Neural crest cell (in vitro differentiated cells): ENCODE results near the gene PDLIM7. TPM values are rescaled to one million over a fixed set of nuclear protein-coding genes. Genes with fewer than 3 reads are reported as not detected.

Experiments
- DNase-seq: peaks from one replicate; pipeline ENCODE4 v3.0.0; 2021; ENCODE audit warnings: low read depth, mixed read lengths, low spot score
- H3K27ac Mint-ChIP-seq: one replicate; pipeline ENCODE4 v1.8.0; 2021; ENCODE audit warnings: mild to moderate bottlenecking, mixed read lengths; ENCODE audit not compliant: unreplicated experiment
- H3K27me3 Mint-ChIP-seq: 2 replicates; pipeline ENCODE4 v1.8.0; 2021; ENCODE audit warnings: low read depth, mild to moderate bottlenecking, mixed read lengths
- H3K36me3 Mint-ChIP-seq: 2 replicates; pipeline ENCODE4 v1.8.0; 2021; ENCODE audit warnings: low read depth, mild to moderate bottlenecking, mixed read lengths
- H3K4me1 Mint-ChIP-seq: 2 replicates; pipeline ENCODE4 v1.8.0; 2021; ENCODE audit warnings: mixed read lengths
- H3K4me3 Mint-ChIP-seq: one replicate; pipeline ENCODE4 v1.8.0; 2021; ENCODE audit warnings: mild to moderate bottlenecking, mixed read lengths
- H3K9me3 Mint-ChIP-seq: 2 replicates; pipeline ENCODE4 v1.8.0; 2021; ENCODE audit warnings: mixed read lengths
- total RNA-seq: library from RNA; stranded (reverse); gene quantifications from 2 replicates; pipeline ENCODE4 v1.2.1, GENCODE V29; 2021
- TF ChIP-seq, protein P1 (sequence below): fragments of 200-600 bp; sonication (generic); conservative IDR thresholded peaks from 2 replicates; pipeline ENCODE4 v1.5.0; 2021; ENCODE audit warnings: antibody characterized with exemption, mild to moderate bottlenecking

Gene PDLIM7
- total RNA-seq, 1 donor from 2014 or later = 147 TPM

DNA sequence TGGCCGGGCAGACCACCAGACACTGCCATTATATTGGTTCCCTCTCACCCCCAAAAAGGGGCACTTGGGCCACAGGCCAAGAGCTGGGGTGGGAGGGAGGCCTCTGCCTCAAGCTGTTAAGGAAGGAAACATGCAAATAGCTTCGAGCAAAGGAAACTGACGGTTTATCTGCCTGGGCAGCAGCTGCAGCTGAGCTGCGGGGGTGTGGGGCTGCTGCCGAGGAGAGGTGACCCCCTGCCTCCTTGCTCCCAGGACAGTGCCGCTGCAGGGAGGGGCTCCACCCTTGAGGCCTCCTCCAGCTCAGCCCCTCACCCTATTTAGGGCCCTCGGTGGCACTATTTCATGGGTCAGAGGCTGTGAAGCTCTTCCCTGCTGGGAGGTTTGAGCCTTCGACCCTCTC lies 11.4 kb upstream of the PDLIM7 start:
- TF ChIP-seq, protein P1, sequence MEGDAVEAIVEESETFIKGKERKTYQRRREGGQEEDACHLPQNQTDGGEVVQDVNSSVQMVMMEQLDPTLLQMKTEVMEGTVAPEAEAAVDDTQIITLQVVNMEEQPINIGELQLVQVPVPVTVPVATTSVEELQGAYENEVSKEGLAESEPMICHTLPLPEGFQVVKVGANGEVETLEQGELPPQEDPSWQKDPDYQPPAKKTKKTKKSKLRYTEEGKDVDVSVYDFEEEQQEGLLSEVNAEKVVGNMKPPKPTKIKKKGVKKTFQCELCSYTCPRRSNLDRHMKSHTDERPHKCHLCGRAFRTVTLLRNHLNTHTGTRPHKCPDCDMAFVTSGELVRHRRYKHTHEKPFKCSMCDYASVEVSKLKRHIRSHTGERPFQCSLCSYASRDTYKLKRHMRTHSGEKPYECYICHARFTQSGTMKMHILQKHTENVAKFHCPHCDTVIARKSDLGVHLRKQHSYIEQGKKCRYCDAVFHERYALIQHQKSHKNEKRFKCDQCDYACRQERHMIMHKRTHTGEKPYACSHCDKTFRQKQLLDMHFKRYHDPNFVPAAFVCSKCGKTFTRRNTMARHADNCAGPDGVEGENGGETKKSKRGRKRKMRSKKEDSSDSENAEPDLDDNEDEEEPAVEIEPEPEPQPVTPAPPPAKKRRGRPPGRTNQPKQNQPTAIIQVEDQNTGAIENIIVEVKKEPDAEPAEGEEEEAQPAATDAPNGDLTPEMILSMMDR = no peak
- Mint-ChIP-seq H3K9me3 (no peaks in the 10 kb centered on the region), H3K36me3 (peaks cover 8% of the 10 kb centered on the region), H3K4me3 (no peak overlapping the region), H3K27me3 (no peaks in the 10 kb centered on the region), H3K4me1 (peaks cover 7% of the 10 kb centered on the region), H3K27ac (no peak overlapping the region)
- DNase-seq = no peak

DNA sequence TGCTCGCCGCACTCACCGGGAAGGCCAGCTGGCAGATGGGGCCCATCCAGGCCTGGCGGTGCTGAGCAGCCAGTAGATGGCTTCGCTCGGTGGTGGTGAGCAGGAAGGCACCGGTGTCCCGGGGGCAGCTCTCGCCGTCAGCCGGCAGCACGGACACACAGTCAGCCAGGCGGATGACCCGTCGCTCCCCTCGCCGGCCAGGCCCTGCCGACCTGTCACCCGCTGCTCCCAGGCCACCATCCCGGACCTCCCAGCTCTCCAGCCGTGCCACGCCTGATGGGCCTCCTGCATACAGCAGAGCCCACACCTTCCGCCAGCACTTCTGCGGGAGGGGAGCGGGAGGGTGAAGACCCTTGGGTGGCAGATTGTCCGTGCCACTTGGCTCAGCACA lies 10.8 kb upstream of the PDLIM7 start:
- no peak for DNase-seq
- peaks cover 7% of the 10 kb centered on the region for H3K4me1 Mint-ChIP-seq
- H3K27me3 Mint-ChIP-seq = no peaks in the 10 kb centered on the region
- no peak overlapping the region for H3K27ac Mint-ChIP-seq
- TF ChIP-seq, protein P1 = no peak
- no peaks in the 10 kb centered on the region for H3K9me3 Mint-ChIP-seq
- peaks cover 8% of the 10 kb centered on the region for H3K36me3 Mint-ChIP-seq
- no peak overlapping the region for H3K4me3 Mint-ChIP-seq

DNA sequence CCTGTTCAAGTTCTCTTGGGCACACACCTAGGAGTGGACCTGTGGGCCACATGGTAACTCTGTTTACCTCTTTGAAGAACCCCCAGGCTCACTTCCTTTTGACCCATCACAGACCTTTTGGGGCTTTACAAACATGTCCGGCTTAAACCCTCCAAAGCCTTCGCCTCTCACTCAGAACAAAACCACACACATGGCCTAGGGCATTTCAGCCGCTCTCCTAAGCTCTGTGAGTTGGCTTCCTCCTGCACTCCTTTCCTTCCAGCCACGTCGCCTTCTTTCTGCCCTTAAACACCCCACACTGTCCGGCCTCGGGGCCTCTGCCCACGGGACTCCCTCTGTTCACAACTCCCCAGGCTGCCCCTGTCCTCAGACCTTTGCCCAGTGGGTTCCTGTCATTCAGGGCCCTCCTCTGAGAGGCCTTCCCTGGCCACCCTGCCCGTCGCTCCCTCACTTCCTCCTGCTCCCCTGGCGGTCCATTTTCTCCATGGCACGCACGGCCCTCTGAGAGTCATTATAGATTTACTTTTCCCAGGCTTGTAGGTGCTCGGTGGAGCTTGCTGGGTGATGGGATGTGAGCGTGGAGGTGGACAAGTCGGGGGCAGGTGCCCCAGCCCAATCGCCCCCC lies 10.3 kb upstream of the PDLIM7 start:
- Mint-ChIP-seq H3K27me3 (no peaks in the 10 kb centered on the region), H3K36me3 (peaks cover 8% of the 10 kb centered on the region), H3K9me3 (no peaks in the 10 kb centered on the region), H3K4me1 (peaks cover 7% of the 10 kb centered on the region), H3K4me3 (peak overlapping the region; percentile 35), H3K27ac (no peak overlapping the region)
- DNase-seq = no peak
- TF ChIP-seq, protein P1 = no peak

DNA sequence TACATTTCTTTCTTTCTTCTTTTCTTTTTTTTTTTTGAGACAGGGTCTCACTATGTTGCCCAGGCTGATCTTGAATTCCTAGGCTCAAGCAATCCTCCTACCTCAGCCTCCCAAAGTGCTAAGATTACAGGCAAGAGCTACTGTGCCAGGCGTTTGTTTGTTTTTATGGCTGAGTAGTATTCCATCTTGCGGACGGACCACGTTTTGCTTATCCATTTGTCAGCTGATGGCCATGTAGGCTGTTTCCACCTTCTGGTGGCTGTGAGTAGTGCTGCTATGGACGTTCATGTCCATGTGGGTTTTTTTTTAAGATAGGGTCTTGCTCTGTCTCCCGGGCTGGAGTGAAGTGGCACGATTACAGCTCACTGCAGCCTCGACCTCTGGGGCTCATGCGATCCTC lies 9.8 kb upstream of the PDLIM7 start:
- Mint-ChIP-seq H3K9me3 (no peaks in the 10 kb centered on the region), H3K27me3 (no peaks in the 10 kb centered on the region), H3K4me1 (peaks cover 10% of the 10 kb centered on the region), H3K27ac (peak overlapping the region; percentile 4), H3K36me3 (peaks cover 8% of the 10 kb centered on the region), H3K4me3 (peak overlapping the region; percentile 35)
- TF ChIP-seq, protein P1 = peak; percentile 43
- DNase-seq = no peak

DNA sequence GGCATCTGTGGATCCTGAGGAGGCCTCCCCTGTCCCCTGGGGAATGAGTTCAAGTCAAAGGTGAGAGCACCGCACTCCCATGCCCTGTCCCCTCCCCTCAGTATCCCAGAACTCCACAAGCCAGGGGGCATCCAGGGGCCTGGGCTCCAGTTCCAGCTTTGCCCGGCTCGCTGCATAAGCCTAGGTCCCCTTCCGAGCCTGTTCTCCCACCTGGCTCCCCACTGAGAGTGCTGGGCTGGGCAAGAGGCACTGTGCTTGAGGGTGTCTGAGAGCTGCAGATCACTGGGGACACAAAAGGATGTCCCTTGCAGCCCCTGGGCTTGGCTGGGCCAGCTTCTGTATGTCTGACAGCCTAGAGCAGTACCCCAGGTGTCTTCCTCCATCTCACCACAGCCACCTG lies 7.7 kb upstream of the PDLIM7 start:
- H3K36me3 Mint-ChIP-seq = peaks cover 6% of the 10 kb centered on the region
- no peaks in the 10 kb centered on the region for H3K9me3 Mint-ChIP-seq
- no peak overlapping the region for H3K4me3 Mint-ChIP-seq
- H3K27ac Mint-ChIP-seq = no peak overlapping the region
- H3K4me1 Mint-ChIP-seq = peaks cover 20% of the 10 kb centered on the region
- DNase-seq = no peak
- H3K27me3 Mint-ChIP-seq = peaks cover 3% of the 10 kb centered on the region
- TF ChIP-seq, protein P1 = no peak
